ENCODE data around the gene USF2. TPM values are rescaled to one million over a fixed set of nuclear protein-coding genes. Genes with fewer than 3 reads are reported as not detected.
"Not testable (repeated sequence)": the region's sequence is repeated elsewhere in the genome, so short reads cannot be mapped to it uniquely, and the experiment has no call there.

USF2 gene
- total RNA-seq, 1 donor from 2014 or later: 32.6 TPM

- no peak for DNase-seq (ENCODE audit: low read depth in 2 of 2)
Measured at GRCh38 chr19:35284153-35285094, 15.7 kb downstream of the USF2 start.

GRCh38 chr19:35285095-35285449, 16.3 kb downstream of the USF2 start:
- DNase-seq (ENCODE audit: low read depth in 2 of 2): no peak

DNA sequence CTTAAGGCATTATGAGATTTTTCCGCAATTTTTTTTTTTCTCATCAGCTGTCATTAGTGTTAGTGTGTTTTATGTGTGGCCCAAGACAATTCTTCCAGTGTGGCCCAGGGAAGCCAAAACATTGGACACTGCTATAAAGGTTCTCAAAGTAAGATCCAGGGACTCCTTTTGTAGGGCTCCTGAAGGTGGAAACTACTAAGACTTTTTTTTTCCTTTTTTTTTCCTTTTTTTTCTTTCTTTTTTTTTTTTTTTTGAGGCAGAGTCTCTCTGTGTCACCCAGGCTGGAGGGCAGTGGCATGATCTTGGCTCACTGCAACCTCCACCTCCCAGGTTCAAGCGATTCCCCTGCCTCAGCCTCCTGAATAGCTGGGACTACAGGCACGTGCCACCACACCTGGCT, 16.7 kb downstream of the USF2 start:
- not testable (repeated sequence) for DNase-seq (ENCODE audit: low read depth in 2 of 2)

GRCh38 chr19:35286101-35286500, 17.3 kb downstream of the USF2 start:
- DNase-seq (ENCODE audit: low read depth in 2 of 2): not testable (repeated sequence)

- DNase-seq (ENCODE audit: low read depth in 2 of 2): no peak
Measured at GRCh38 chr19:35287713-35288112, 19.0 kb downstream of the USF2 start.

GRCh38 chr19:35288331-35288730, 19.6 kb downstream of the USF2 start:
- DNase-seq (ENCODE audit: low read depth in 2 of 2): no peak

- DNase-seq (ENCODE audit: low read depth in 2 of 2): no peak
Measured at GRCh38 chr19:35288906-35289305, 20.1 kb downstream of the USF2 start.

DNA sequence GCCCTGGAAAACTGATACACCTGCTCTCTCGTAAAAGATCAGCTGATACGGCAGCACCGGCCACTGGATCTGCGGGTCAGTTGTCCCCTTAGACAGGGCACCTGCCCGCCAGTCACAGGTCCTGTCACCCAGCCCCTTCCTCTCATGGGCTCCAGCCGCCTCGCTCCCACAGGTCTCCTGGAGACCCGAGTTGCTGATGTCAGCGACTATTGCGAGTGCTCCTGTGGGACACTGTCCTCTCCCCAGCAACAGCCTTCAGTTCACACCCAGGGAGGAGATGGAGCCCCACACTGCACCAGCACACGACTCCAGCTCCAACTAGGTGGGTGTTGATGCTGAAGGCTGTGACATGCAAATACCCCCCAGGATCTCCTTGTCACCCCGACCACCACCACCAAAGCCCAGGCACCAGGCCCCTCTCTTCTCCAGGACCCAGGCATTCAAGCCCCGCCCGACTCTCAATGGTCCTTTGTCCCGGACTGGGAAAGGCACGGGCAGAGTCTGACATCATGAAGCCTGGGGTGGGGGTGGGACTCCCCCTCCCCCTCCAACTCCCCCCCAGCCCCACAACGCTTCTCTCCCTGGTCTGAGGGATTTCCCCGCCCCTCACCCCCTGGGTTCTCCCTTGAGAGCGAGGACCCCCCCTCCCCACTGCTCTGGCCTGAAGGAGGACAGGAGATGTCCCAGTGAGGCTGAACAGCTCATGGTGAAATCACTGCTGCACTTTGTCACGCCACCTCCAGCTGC, 21.8 kb downstream of the USF2 start:
- no peak for DNase-seq (ENCODE audit: low read depth in 2 of 2)

GRCh38 chr19:35291259-35291658, 22.5 kb downstream of the USF2 start:
- DNase-seq (ENCODE audit: low read depth in 2 of 2): no peak

- no peak for DNase-seq (ENCODE audit: low read depth in 2 of 2)
Measured at GRCh38 chr19:35291916-35292315, 23.2 kb downstream of the USF2 start, which contains the start of gene MAG. Gene MAG, plus strand, starts transcription at chr19:35292161. Its CDS starts 3,248 bp downstream, at chr19:35295409.

DNA sequence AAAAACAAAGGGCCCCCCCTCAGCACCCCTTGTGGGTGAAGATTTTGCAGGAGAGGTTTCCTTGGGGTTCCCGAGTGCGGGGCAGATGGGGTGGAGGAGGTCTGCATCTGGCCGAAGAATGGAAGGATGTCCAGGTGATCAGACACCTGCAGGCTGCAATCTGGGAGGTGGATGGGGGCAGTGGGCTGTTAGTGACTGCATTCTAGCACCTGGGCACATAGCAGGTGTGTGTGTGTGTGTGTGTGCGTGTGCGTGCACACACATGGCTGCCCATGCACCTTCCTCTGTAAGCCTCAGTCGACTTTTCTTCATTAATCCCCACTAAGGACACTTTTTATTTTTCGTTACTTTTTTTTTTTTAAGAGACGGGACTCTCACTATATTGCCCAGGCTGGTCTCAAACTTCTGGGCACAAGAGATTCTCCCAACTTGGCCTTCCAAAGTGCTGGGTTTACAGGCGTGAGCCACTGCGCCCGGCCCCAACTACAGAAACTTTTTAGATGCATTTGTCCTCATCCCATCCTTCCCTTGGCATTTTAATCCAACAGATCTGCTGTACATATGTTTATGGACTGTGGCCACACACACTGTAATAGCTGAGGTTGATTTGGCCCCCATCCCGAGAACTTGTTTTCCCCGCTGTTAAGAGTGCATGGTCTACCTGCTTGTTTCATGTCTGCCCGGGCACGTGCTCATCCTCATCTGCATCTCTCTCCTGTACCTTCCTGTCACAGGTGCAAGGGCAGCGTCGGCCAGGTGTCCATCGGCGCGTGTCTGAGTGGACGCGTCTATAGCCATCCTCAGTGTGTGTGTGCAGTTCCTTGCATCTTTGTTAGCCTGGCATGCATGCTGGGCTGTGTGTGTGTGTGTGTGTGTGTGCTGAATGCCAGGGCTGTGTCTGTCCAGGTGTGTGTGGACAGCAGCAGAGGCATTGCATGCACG, 23.9 kb downstream of the USF2 start:
- DNase-seq (ENCODE audit: low read depth in 2 of 2): no peak

GRCh38 chr19:35293363-35293739, 24.6 kb downstream of the USF2 start:
- DNase-seq (ENCODE audit: low read depth in 2 of 2): no peak

DNA sequence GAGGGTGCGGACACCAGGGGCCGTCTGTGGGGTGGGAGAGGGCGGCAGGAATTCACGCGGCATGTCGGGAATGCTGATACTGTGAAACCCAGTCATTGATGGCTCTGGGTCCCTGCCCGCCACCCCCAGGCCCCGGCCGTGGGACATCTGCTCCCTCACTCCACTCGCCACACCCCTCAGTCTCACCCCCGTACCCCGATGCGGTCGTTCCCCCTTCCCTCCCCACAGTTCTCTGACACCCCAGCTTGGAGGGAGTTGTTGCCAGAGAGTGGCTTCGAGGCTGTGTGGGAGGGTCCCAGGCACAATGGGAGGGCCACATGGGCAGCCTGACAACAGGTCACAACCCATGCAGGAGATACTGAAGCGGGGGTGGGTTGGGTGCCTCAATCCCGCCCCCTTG, 25.0 kb downstream of the USF2 start:
- DNase-seq (ENCODE audit: low read depth in 2 of 2): no peak

- DNase-seq (ENCODE audit: low read depth in 2 of 2): no peak
Measured at GRCh38 chr19:35294328-35294727, 25.6 kb downstream of the USF2 start.

GRCh38 chr19:35294859-35295791, 26.4 kb downstream of the USF2 start:
- no peak for DNase-seq (ENCODE audit: low read depth in 2 of 2)

- no peak for DNase-seq (ENCODE audit: low read depth in 2 of 2)
Measured at GRCh38 chr19:35295792-35296462, 27.2 kb downstream of the USF2 start.

DNA sequence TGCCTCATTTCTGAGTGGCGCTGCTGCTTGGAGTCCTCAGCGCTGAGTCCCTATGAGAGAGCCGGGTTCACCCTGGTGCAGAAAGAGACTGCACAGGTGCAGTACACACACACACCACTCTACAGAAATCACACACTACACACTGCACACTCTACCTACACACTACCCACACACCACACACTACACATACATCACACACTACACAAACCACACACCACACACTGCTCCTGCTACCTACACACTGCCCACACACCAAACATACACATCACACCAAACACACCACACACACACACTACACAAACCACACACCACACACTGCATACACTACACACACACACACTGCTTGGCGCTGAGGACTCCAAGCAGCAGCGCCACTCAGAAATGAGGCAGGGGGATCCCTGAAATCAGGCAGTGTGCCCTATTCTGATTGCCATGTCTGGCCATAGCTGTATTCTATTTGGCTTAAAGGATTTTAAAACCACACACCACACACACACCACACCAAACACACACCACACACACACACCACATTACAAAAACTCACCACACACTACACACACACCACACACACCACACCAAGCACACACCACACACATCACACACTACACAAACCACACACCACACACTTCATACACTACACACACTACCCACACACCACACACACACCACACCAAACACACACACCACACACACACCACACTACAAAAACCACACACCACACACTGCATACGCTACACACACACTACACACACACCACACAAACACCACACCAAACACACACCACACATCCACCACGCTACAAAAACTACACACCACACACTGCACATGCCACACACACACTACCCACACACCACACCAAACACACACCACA, 28.1 kb downstream of the USF2 start:
- no peak for DNase-seq (ENCODE audit: low read depth in 2 of 2)

DNA sequence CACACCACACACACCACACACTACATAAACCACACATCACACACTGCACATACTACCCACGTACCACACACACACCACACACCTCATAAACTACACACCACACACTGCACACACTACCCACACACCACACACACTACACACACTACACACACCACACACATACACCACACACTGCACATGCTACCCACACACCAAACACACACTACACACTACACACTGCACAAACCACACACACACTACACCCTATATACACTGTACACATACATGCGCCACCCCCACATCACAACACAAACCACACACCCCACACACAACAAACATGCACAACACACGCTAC, 28.7 kb downstream of the USF2 start:
- DNase-seq (ENCODE audit: low read depth in 2 of 2): no peak

DNA sequence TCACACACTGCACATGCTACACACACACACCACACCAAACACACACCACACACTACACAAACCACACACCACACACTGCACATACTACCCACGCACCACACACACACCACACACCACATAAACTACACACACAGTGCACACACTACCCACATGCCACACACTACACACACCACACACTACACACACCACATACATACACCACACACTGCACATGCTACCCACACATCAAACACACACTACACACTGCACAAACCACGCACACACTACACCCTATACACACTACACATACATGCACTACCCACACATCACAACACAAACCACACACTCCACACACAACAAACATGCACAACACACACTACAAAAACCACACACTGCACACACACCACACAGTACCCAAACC, 29.2 kb downstream of the USF2 start:
- DNase-seq (ENCODE audit: low read depth in 2 of 2): no peak

Measured in dermis microvascular lymphatic vessel endothelial cell (primary cell).